Measurements from ENCODE around the gene RNF215. TPM values are rescaled to one million over a fixed set of nuclear protein-coding genes. Genes with fewer than 3 reads are reported as not detected.

The RNF215 gene
- total and polyA plus RNA-seq, 4 donors: 16.0 to 40.5 (median 29.3) TPM

DNA sequence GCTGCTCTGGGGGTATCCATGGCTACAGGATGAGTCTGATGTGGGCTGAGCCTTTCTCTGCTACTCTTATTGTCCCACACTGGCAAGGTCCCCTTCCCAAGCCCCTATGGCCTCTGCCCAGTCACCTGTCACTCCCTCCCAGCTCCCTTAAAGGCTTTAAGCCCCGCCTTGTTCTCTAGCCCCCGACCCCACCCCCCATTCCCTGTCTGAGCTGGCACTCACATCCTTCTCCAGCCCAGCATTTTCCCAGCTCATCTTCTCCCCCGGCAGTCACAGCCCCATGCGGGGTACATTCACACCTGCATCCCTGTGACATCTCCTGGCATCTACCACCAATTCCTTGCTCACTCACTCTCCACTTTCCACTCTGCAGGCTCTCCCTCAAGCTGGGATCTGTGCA lies 42.7 kb upstream of the RNF215 start:
- no peak for DNase-seq (ENCODE audit: low read depth in 4 of 6, low spot score in 6 of 6)
- H3K36me3 ChIP-seq (ENCODE audit: control insufficient read depth, insufficient read depth, low read length): peaks cover 21% of the 10 kb centered on the region

GRCh38 chr22:30427871-30428270 lies 40.7 kb upstream of the RNF215 start:
- Histone ChIP-seq H3K9me3 (ENCODE audit: control insufficient read depth, insufficient read depth, low read length) (no peaks in the 10 kb centered on the region), H3K36me3 (ENCODE audit: control insufficient read depth, insufficient read depth, low read length) (peaks cover 21% of the 10 kb centered on the region), H3K27ac (ENCODE audit: low read depth, low read length) (no peak overlapping the region), H3K27me3 (ENCODE audit: control insufficient read depth, insufficient read depth, low read length) (no peaks in the 10 kb centered on the region), H3K4me3 (ENCODE audit: low read depth, low read length) (no peak overlapping the region), H3K4me1 (ENCODE audit: control insufficient read depth, insufficient read depth, low read length) (peaks cover 41% of the 10 kb centered on the region)
- DNase-seq (ENCODE audit: low read depth in 4 of 6, low spot score in 6 of 6): peak in 1 of 6 donors; percentile 11
- WGBS (ENCODE audit: insufficient coverage): no CpG with 5 or more reads among the region's 1 CpG

More for the DNA sequence above, 42.7 kb upstream of the RNF215 start:
- peaks cover 23% of the 10 kb centered on the region for H3K4me1 ChIP-seq (ENCODE audit: control insufficient read depth, insufficient read depth, low read length)
- 50% methylated on average over 4 of the region's 4 CpGs for WGBS (ENCODE audit: insufficient coverage)
- H3K4me3 ChIP-seq (ENCODE audit: low read depth, low read length): no peak overlapping the region
- no peaks in the 10 kb centered on the region for H3K27me3 ChIP-seq (ENCODE audit: control insufficient read depth, insufficient read depth, low read length)
- H3K9me3 ChIP-seq (ENCODE audit: control insufficient read depth, insufficient read depth, low read length): no peaks in the 10 kb centered on the region
- H3K27ac ChIP-seq (ENCODE audit: low read depth, low read length): no peak overlapping the region

GRCh38 chr22:30426388-30427353 lies 39.5 kb upstream of the RNF215 start:
- Histone ChIP-seq H3K9me3 (ENCODE audit: control insufficient read depth, insufficient read depth, low read length) (no peaks in the 10 kb centered on the region), H3K4me3 (ENCODE audit: low read depth, low read length) (peak overlapping the region; percentile 69), H3K36me3 (ENCODE audit: control insufficient read depth, insufficient read depth, low read length) (peaks cover 21% of the 10 kb centered on the region), H3K27ac (ENCODE audit: low read depth, low read length) (no peak overlapping the region), H3K4me1 (ENCODE audit: control insufficient read depth, insufficient read depth, low read length) (peaks cover 51% of the 10 kb centered on the region), H3K27me3 (ENCODE audit: control insufficient read depth, insufficient read depth, low read length) (no peaks in the 10 kb centered on the region)
- peak in 2 of 6 donors; percentile 86 to 87 for DNase-seq (ENCODE audit: low read depth in 4 of 6, low spot score in 6 of 6)
- WGBS (ENCODE audit: insufficient coverage): 61% methylated on average over 23 of the region's 29 CpGs

DNA sequence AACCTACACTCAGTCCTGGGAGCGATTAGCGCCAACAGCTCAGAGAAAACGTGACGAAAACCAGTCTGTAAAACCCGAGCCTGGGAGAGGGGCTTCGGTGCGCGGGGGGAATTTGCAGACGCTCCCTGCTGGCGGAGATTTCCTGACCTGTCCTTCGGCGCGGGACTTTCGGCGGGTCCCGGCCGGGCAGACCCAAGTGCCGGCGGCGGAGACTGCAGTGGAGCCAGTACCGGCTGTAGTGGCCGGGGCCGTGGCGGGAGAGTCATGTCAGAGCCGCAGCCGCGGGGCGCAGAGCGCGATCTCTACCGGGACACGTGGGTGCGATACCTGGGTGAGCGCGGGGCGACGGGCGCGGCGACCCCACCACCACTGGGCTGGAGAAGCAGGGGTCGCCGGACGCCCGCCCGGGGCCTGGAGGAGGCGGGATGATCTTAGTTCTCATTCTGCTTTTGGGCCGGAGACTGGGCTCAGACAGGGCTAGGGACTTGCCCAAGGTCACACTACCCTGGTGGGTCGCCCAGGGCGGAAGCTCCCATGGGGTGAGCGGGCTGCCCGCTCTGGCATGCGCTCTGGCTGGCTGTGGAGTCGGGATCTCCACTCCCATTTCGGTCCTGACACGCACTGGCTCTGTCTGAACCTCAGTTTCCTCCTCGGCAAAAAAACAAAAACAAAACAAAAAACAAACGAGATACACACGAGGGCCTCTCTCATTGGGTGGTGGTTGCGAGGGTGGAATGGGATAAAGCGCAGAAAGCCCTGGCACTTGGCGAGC lies 38.6 kb upstream of the RNF215 start, which contains the start of gene MTFP1:
Gene MTFP1 (plus strand): TSS at position 153 of the 772 bp plus-strand sequence. CDS start 112 bp downstream, at position 265.
- DNase-seq (ENCODE audit: low read depth in 4 of 6, low spot score in 6 of 6): peak in 3 of 6 donors; percentile 62 to 91 (median 88)
- Histone ChIP-seq H3K4me3 (ENCODE audit: low read depth, low read length) (peak within 1 kb of the TSS; percentile 69), H3K36me3 (ENCODE audit: control insufficient read depth, insufficient read depth, low read length) (peaks cover 21% of the 10 kb centered on the region), H3K4me1 (ENCODE audit: control insufficient read depth, insufficient read depth, low read length) (peaks cover 51% of the 10 kb centered on the region), H3K27ac (ENCODE audit: low read depth, low read length) (peak within 1 kb of the TSS; percentile 98), H3K27me3 (ENCODE audit: control insufficient read depth, insufficient read depth, low read length) (no peaks in the 10 kb centered on the region), H3K9me3 (ENCODE audit: control insufficient read depth, insufficient read depth, low read length) (no peaks in the 10 kb centered on the region)
- WGBS (ENCODE audit: insufficient coverage): under 1% methylated on average over 57 of the region's 61 CpGs

- 14% methylated on average over 7 of the region's 9 CpGs for WGBS (ENCODE audit: insufficient coverage)
- Histone ChIP-seq H3K4me3 (ENCODE audit: low read depth, low read length) (peak overlapping the region; percentile 69), H3K36me3 (ENCODE audit: control insufficient read depth, insufficient read depth, low read length) (peaks cover 21% of the 10 kb centered on the region), H3K4me1 (ENCODE audit: control insufficient read depth, insufficient read depth, low read length) (peaks cover 51% of the 10 kb centered on the region), H3K27me3 (ENCODE audit: control insufficient read depth, insufficient read depth, low read length) (no peaks in the 10 kb centered on the region), H3K27ac (ENCODE audit: low read depth, low read length) (peak overlapping the region; percentile 63), H3K9me3 (ENCODE audit: control insufficient read depth, insufficient read depth, low read length) (no peaks in the 10 kb centered on the region)
- no peak for DNase-seq (ENCODE audit: low read depth in 4 of 6, low spot score in 6 of 6)
These were observed 38.1 kb upstream of the RNF215 start for GRCh38 chr22:30425327-30425615.

DNA sequence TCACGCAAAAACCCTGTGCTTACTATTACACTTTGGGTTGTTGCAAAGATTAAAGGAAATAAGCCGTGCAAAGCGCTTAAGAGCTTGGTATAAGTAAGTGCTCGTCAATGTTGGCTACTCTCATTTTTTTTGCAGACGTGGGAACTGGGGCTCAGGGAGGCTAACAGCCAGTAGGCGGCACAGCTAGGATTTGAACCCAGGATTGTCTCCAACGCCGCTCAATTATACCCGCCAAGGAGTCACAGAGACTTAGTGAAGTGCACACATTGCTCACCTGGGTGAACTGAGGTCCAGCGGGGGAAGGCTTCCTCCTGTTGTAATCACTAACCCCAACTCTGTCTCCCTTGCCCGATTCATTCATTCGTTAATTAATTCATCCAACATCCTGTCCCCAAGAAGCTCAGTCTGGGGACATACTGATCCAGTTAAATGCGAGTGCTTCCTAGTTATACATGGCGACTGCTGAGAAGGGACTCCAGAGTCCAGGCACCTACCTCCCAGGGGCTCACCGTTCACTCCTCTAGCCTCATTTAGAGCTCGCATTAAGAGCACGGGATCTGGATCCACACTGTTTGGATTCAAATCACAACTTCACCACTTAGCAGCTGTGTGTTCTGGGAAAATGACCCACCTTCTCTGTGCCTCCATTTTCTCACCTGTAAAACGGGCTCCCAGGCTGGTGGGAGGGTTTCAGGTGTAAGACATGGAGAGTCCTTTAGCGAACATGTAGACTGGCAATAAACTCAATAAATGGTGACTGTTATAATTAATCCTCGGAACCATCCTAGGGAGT lies 37.5 kb upstream of the RNF215 start:
- peaks cover 56% of the 10 kb centered on the region for H3K4me1 ChIP-seq (ENCODE audit: control insufficient read depth, insufficient read depth, low read length)
- peak overlapping the region; percentile 98 for H3K27ac ChIP-seq (ENCODE audit: low read depth, low read length)
- H3K27me3 ChIP-seq (ENCODE audit: control insufficient read depth, insufficient read depth, low read length): no peaks in the 10 kb centered on the region
- peaks cover 25% of the 10 kb centered on the region for H3K36me3 ChIP-seq (ENCODE audit: control insufficient read depth, insufficient read depth, low read length)
- no peak for DNase-seq (ENCODE audit: low read depth in 4 of 6, low spot score in 6 of 6)
- H3K9me3 ChIP-seq (ENCODE audit: control insufficient read depth, insufficient read depth, low read length): no peaks in the 10 kb centered on the region
- H3K4me3 ChIP-seq (ENCODE audit: low read depth, low read length): peak overlapping the region; percentile 69
- WGBS (ENCODE audit: insufficient coverage): 32% methylated on average over 14 of the region's 20 CpGs

DNA sequence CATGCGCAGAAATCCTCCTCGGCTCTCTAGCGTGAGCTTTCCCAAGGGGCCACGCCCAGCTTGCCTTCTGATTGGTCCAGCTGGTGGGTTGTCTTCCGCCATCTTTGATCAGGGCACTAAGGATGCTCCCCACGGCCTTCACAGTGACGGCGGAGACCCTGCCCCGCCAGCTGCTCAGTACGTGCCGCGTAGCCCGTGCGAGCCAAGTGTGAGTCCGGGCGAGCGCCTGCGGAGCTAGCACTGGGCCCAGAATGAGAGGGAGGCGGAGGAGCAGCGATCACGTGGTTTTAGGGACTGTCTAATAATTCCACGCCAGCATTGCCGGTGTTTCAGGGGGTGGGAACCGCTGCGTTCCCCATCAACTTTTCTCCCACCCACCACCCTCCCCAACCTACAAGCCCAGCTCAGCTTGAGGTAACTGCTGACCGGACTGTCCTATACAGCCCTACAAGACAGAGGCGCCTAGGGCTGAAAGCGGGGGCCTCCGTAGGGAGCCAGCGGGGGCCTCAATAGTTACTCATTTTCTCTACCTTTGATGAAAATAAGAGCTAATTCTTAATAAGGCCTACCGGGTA lies 36.8 kb upstream of the RNF215 start:
- peak overlapping the region; percentile 65 for H3K4me3 ChIP-seq (ENCODE audit: low read depth, low read length)
- no peaks in the 10 kb centered on the region for H3K27me3 ChIP-seq (ENCODE audit: control insufficient read depth, insufficient read depth, low read length)
- H3K9me3 ChIP-seq (ENCODE audit: control insufficient read depth, insufficient read depth, low read length): no peaks in the 10 kb centered on the region
- H3K4me1 ChIP-seq (ENCODE audit: control insufficient read depth, insufficient read depth, low read length): peaks cover 60% of the 10 kb centered on the region
- peak; percentile 99 to 100 (median 100) for DNase-seq (ENCODE audit: low read depth in 4 of 6, low spot score in 6 of 6)
- under 1% methylated on average over 26 of the region's 31 CpGs for WGBS (ENCODE audit: insufficient coverage)
- H3K36me3 ChIP-seq (ENCODE audit: control insufficient read depth, insufficient read depth, low read length): peaks cover 19% of the 10 kb centered on the region
- H3K27ac ChIP-seq (ENCODE audit: low read depth, low read length): peak overlapping the region; percentile 98

GRCh38 chr22:30423301-30423958 lies 36.2 kb upstream of the RNF215 start:
- peaks cover 64% of the 10 kb centered on the region for H3K4me1 ChIP-seq (ENCODE audit: control insufficient read depth, insufficient read depth, low read length)
- peaks cover 16% of the 10 kb centered on the region for H3K36me3 ChIP-seq (ENCODE audit: control insufficient read depth, insufficient read depth, low read length)
- H3K9me3 ChIP-seq (ENCODE audit: control insufficient read depth, insufficient read depth, low read length): no peaks in the 10 kb centered on the region
- DNase-seq (ENCODE audit: low read depth in 4 of 6, low spot score in 6 of 6): no peak
- peak overlapping the region; percentile 98 for H3K27ac ChIP-seq (ENCODE audit: low read depth, low read length)
- under 1% methylated on average over 45 of the region's 45 CpGs for WGBS (ENCODE audit: insufficient coverage)
- H3K27me3 ChIP-seq (ENCODE audit: control insufficient read depth, insufficient read depth, low read length): no peaks in the 10 kb centered on the region
- H3K4me3 ChIP-seq (ENCODE audit: low read depth, low read length): peak overlapping the region; percentile 65
